ENCODE data around the gene MAML1.

GRCh38 chr5:179812997-179813607 is 80.5 kb downstream of the MAML1 start:
- TF ChIP-seq CTCF (IDR thresholded peaks at IDR 0.05; ENCODE audit: low read depth, low read length) = no peak
- TF ChIP-seq POLR2A (IDR thresholded peaks at IDR 0.05; ENCODE audit: extremely low read depth, insufficient read length) = no peak
- no peak for TF ChIP-seq MAX (IDR thresholded peaks at IDR 0.05; ENCODE audit: low read depth, low read length)
- TF ChIP-seq MYC (IDR thresholded peaks at IDR 0.05; ENCODE audit: low read depth, low read length) = no peak

Data from NB4 (cell line).